Measurements from ENCODE around the gene MED13L.
"Not testable (repeated sequence)": the region's sequence is repeated elsewhere in the genome, so short reads cannot be mapped to it uniquely, and the experiment has no call there.

MED13L gene

GRCh38 chr12:116057356-116057755 is 220.1 kb downstream of the MED13L start:
- no peak for DNase-seq (ENCODE audit: low read depth in 2 of 2)

GRCh38 chr12:116055895-116056607 is 221.4 kb downstream of the MED13L start:
- no peak for DNase-seq (ENCODE audit: low read depth in 2 of 2)

GRCh38 chr12:116054280-116054679 is 223.2 kb downstream of the MED13L start:
- DNase-seq (ENCODE audit: low read depth in 2 of 2): no peak

- DNase-seq (ENCODE audit: low read depth in 2 of 2): no peak
Measured at GRCh38 chr12:116053479-116054200, 223.9 kb downstream of the MED13L start.

GRCh38 chr12:116050275-116050674 is 227.2 kb downstream of the MED13L start:
- DNase-seq (ENCODE audit: low read depth in 2 of 2): no peak

GRCh38 chr12:116048879-116049278 is 228.6 kb downstream of the MED13L start:
- no peak for DNase-seq (ENCODE audit: low read depth in 2 of 2)

GRCh38 chr12:116046039-116046438 is 231.5 kb downstream of the MED13L start:
- DNase-seq (ENCODE audit: low read depth in 2 of 2): no peak

GRCh38 chr12:116045150-116045549 is 232.3 kb downstream of the MED13L start:
- no peak for DNase-seq (ENCODE audit: low read depth in 2 of 2)

GRCh38 chr12:116043659-116044535 is 233.6 kb downstream of the MED13L start:
- DNase-seq (ENCODE audit: low read depth in 2 of 2): no peak

GRCh38 chr12:116040402-116040801 is 237.1 kb downstream of the MED13L start:
- no peak for DNase-seq (ENCODE audit: low read depth in 2 of 2)

- no peak for DNase-seq (ENCODE audit: low read depth in 2 of 2)
Measured at GRCh38 chr12:116039081-116039480, 238.4 kb downstream of the MED13L start.

- no peak for DNase-seq (ENCODE audit: low read depth in 2 of 2)
Measured at GRCh38 chr12:116037941-116038837, 239.3 kb downstream of the MED13L start.

GRCh38 chr12:116033765-116034164 is 243.7 kb downstream of the MED13L start:
- DNase-seq (ENCODE audit: low read depth in 2 of 2): no peak

- not testable (repeated sequence) for DNase-seq (ENCODE audit: low read depth in 2 of 2)
Measured at GRCh38 chr12:116031624-116032023, 245.9 kb downstream of the MED13L start.

GRCh38 chr12:116028619-116029018 is 248.9 kb downstream of the MED13L start:
- no peak for DNase-seq (ENCODE audit: low read depth in 2 of 2)

GRCh38 chr12:116027551-116027821 is 250.0 kb downstream of the MED13L start:
- DNase-seq (ENCODE audit: low read depth in 2 of 2): no peak

GRCh38 chr12:116026768-116027550 is 250.5 kb downstream of the MED13L start:
- no peak for DNase-seq (ENCODE audit: low read depth in 2 of 2)

- DNase-seq (ENCODE audit: low read depth in 2 of 2): no peak
Measured at GRCh38 chr12:116026346-116026745, 251.1 kb downstream of the MED13L start.

GRCh38 chr12:116024769-116025168 is 252.7 kb downstream of the MED13L start:
- no peak for DNase-seq (ENCODE audit: low read depth in 2 of 2)

GRCh38 chr12:116019415-116019814 is 258.1 kb downstream of the MED13L start:
- no peak for DNase-seq (ENCODE audit: low read depth in 2 of 2)

GRCh38 chr12:116018282-116018681 is 259.2 kb downstream of the MED13L start:
- no peak for DNase-seq (ENCODE audit: low read depth in 2 of 2)

Measured in stimulated activated CD4-positive, alpha-beta T cell treated with anti-CD3 and anti-CD28 coated beads, Interleukin-1b, Interleukin-23, amount 100 ng/mL, for 1 hour (primary cell).